GM23338 (cell line): Measurements from ENCODE around the gene OR51D1. TPM values are rescaled to one million over a fixed set of nuclear protein-coding genes. Genes with fewer than 3 reads are reported as not detected.

Source experiments
- ATAC-seq: fragments of 200-7000 bp; cut with Tn5 transposase; 3 replicates; pipeline ENCODE4 v1.9.1; 2020
- DNase-seq: peaks from one replicate; pipeline ENCODE4 v3.0.0-alpha.2; 2015; ENCODE audit warnings: low spot score
- H2AFZ ChIP-seq: fragments of 200-600 bp; sonication (generic); 2 replicates; pipeline ENCODE4 v1.8.0; 2016; ENCODE audit warnings: antibody characterized with exemption, mild to moderate bottlenecking, moderate library complexity
- H3F3A ChIP-seq: fragments of 200-600 bp; sonication (generic); replicated peaks from 2 replicates; pipeline ENCODE4 v1.8.0; 2017; ENCODE audit warnings: antibody characterized with exemption, mixed run types, low read depth
- H3K27ac ChIP-seq: fragments of 200-600 bp; sonication (generic); 2 replicates; pipeline ENCODE4 v1.6.1; 2016; ENCODE audit warnings: low read depth
- H3K27me3 ChIP-seq: fragments of 200-600 bp; sonication (generic); 2 replicates; pipeline ENCODE4 v1.8.0; 2016; ENCODE audit warnings: mild to moderate bottlenecking, mixed run types, moderate library complexity; ENCODE audit not compliant: insufficient read depth
- H3K36me3 ChIP-seq: fragments of 200-600 bp; sonication (generic); 2 replicates; pipeline ENCODE4 v1.8.0; 2016; ENCODE audit warnings: mild to moderate bottlenecking; ENCODE audit not compliant: insufficient read depth
- H3K4me1 ChIP-seq: fragments of 200-600 bp; sonication (generic); 2 replicates; pipeline ENCODE4 v1.8.0; 2016; ENCODE audit warnings: mild to moderate bottlenecking, moderate library complexity; ENCODE audit not compliant: insufficient read depth
- H3K4me2 ChIP-seq: fragments of 200-600 bp; sonication (generic); 2 replicates; pipeline ENCODE4 v1.7.1; 2017; ENCODE audit warnings: mixed run types
- H3K4me3 ChIP-seq: fragments of 200-600 bp; sonication (generic); 2 replicates; pipeline ENCODE4 v1.6.1; 2016; ENCODE audit warnings: mixed run types
- H3K79me2 ChIP-seq: fragments of 200-600 bp; sonication (generic); replicated peaks from 2 replicates; pipeline ENCODE4 v1.8.0; 2017; ENCODE audit warnings: mild to moderate bottlenecking; ENCODE audit not compliant: insufficient read depth
- H3K9me2 ChIP-seq: fragments of 200-600 bp; sonication (generic); 2 replicates; pipeline ENCODE4 v1.8.0; 2017; ENCODE audit not compliant: insufficient read depth
- H4K20me1 ChIP-seq: fragments of 200-600 bp; sonication (generic); replicated peaks from 2 replicates; pipeline ENCODE4 v1.8.0; 2017; ENCODE audit warnings: mild to moderate bottlenecking; ENCODE audit not compliant: insufficient read depth
- H3K27ac Mint-ChIP-seq: 2 replicates; pipeline ENCODE4 v1.8.0; 2020; ENCODE audit warnings: inconsistent platforms, mild to moderate bottlenecking, moderate library complexity, mixed read lengths
- H3K27me3 Mint-ChIP-seq: 3 replicates; pipeline ENCODE4 v1.8.0; 2022; ENCODE audit warnings: low read depth, mild to moderate bottlenecking, moderate library complexity, mixed read lengths, inconsistent platforms; ENCODE audit not compliant: insufficient read depth, poor library complexity
- H3K36me3 Mint-ChIP-seq: 3 replicates; pipeline ENCODE4 v1.8.0; 2021; ENCODE audit warnings: low read depth, mild to moderate bottlenecking, inconsistent platforms, moderate library complexity, mixed read lengths
- H3K4me1 Mint-ChIP-seq: 3 replicates; pipeline ENCODE4 v1.8.0; 2020; ENCODE audit warnings: mild to moderate bottlenecking, inconsistent platforms, mixed read lengths
- H3K4me3 Mint-ChIP-seq: 3 replicates; pipeline ENCODE4 v1.8.0; 2021; ENCODE audit warnings: moderate library complexity, mild to moderate bottlenecking, inconsistent platforms, mixed read lengths
- H3K9me3 Mint-ChIP-seq: 3 replicates; pipeline ENCODE4 v1.8.0; 2020; ENCODE audit warnings: moderate library complexity, mild to moderate bottlenecking, inconsistent platforms, mixed read lengths
- CREB1 ChIP-seq: fragments of 250-450 bp; sonication (Bioruptor Pico); IDR thresholded peaks from 2 replicates; pipeline ENCODE4 v1.5.0; 2020; ENCODE audit warnings: low read depth, mild to moderate bottlenecking, moderate library complexity
- CTCF ChIP-seq, 2 experiments: fragments of 200-600 bp in 1 of 2; sonication (generic) in 1 of 2; conservative IDR thresholded peaks; 2 replicates each; pipeline versions ENCODE4 v1.5.1 to v1.6.1; 2016 to 2017; ENCODE audit warnings: antibody characterized with exemption in 2 of 2, low read depth in 2 of 2, mild to moderate bottlenecking in 2 of 2, moderate library complexity in 1 of 2
- ETS1 ChIP-seq: IDR thresholded peaks from 2 replicates; pipeline ENCODE4 v1.6.1; 2016; ENCODE audit warnings: antibody characterized with exemption
- EZH2 ChIP-seq: fragments of 200-600 bp; sonication (generic); IDR thresholded peaks from one replicate; pipeline ENCODE4 v1.8.0; 2017; ENCODE audit warnings: antibody characterized with exemption, mild to moderate bottlenecking, low read depth; ENCODE audit not compliant: unreplicated experiment
- EZH2phosphoT487 ChIP-seq: fragments of 200-600 bp; sonication (generic); IDR thresholded peaks from one replicate; pipeline ENCODE4 v1.8.1; 2018; ENCODE audit warnings: antibody characterized with exemption; ENCODE audit not compliant: unreplicated experiment
- JUNB ChIP-seq: IDR thresholded peaks from one replicate; pipeline ENCODE4 v1.6.1; 2016; ENCODE audit warnings: antibody characterized with exemption; ENCODE audit not compliant: unreplicated experiment
- NANOG ChIP-seq: IDR thresholded peaks from 2 replicates; pipeline ENCODE4 v1.6.1; 2016; ENCODE audit warnings: antibody characterized with exemption, borderline replicate concordance
- POLR2AphosphoS5 ChIP-seq: IDR thresholded peaks from 2 replicates; pipeline ENCODE4 v1.6.1; 2016; ENCODE audit warnings: antibody characterized with exemption, low read depth
- REST ChIP-seq: IDR thresholded peaks from one replicate; pipeline ENCODE4 v1.6.1; 2018; ENCODE audit warnings: antibody characterized with exemption; ENCODE audit not compliant: unreplicated experiment
- STAT1 ChIP-seq: IDR thresholded peaks from one replicate; pipeline ENCODE4 v1.6.1; 2016; ENCODE audit warnings: antibody characterized with exemption; ENCODE audit not compliant: unreplicated experiment
- ZNF114 ChIP-seq: fragments of 250-450 bp; sonication (Bioruptor Pico); IDR thresholded peaks from 2 replicates; pipeline ENCODE4 v1.5.0; 2020; ENCODE audit warnings: mild to moderate bottlenecking, moderate library complexity
- ZNF331 ChIP-seq: fragments of 250-450 bp; sonication (Bioruptor Pico); IDR thresholded peaks from 2 replicates; pipeline ENCODE4 v1.5.0; 2020; ENCODE audit warnings: low read depth, mild to moderate bottlenecking, moderate library complexity
- ZNF462 ChIP-seq: fragments of 250-450 bp; sonication (Bioruptor Pico); IDR thresholded peaks from 2 replicates; pipeline ENCODE4 v1.5.0; 2020; ENCODE audit warnings: mild to moderate bottlenecking, moderate library complexity
- polyA plus RNA-seq: library from polyadenylated mRNA; unstranded; fragments of >200 nt; fragmentation: Nextera tagmentation; extraction: Ambion mirVana; gene quantifications from 2 replicates; pipeline ENCODE4 v1.2.1, GENCODE V29; 2016
- total RNA-seq: library from RNA; depleted of rRNA; stranded (reverse); fragments of >200 nt; shearing (Covaris generic); gene quantifications from 2 replicates; pipeline ENCODE4 v1.2.3, GENCODE V29; 2014

OR51D1 gene
- total and polyA plus RNA-seq, 2 experiments from 2014 or later: not detected

GRCh38 chr11:4605057-4605456 lies 32.2 kb upstream of the OR51D1 start:
- ATAC-seq: no peak
- no peaks in the 10 kb centered on the region for H3K9me3 Mint-ChIP-seq
- no peak overlapping the region for H3K4me2 ChIP-seq
- peaks cover 8% of the 10 kb centered on the region; the same call in 1 of the 2 replicates for H3K9me2 ChIP-seq
- no peaks in the 10 kb centered on the region for H3K27me3 ChIP-seq
- H3K27ac Mint-ChIP-seq: no peak overlapping the region
- DNase-seq: no peak
- no peak for TF ChIP-seq JUNB
- no peak for TF ChIP-seq ETS1
- TF ChIP-seq POLR2AphosphoS5: no peak
- no peak for TF ChIP-seq ZNF114 (CRISPR knock-in tag)
- TF ChIP-seq NANOG: no peak
- no peak for TF ChIP-seq CTCF (conservative IDR thresholded peaks at IDR 0.05; ENCODE audit: low read depth in 2 of 2)
- no peak for TF ChIP-seq ZNF331
- no peak for TF ChIP-seq STAT1
- TF ChIP-seq ZNF462 (CRISPR knock-in tag): no peak
- no peak for TF ChIP-seq CREB1 (CRISPR knock-in tag)
- no peak for TF ChIP-seq EZH2
- no peak for TF ChIP-seq REST
- TF ChIP-seq EZH2phosphoT487: no peak
- no peaks in the 10 kb centered on the region for H3F3A ChIP-seq
- no peaks in the 10 kb centered on the region for H4K20me1 ChIP-seq
- no peak overlapping the region for H2AFZ ChIP-seq
- no peak overlapping the region for H3K4me3 Mint-ChIP-seq
- H3K27ac ChIP-seq: no peak overlapping the region
- H3K4me1 ChIP-seq: peaks cover 6% of the 10 kb centered on the region
- no peak overlapping the region for H3K4me3 ChIP-seq
- peaks cover 8% of the 10 kb centered on the region; the same call in 2 of the 3 replicates for H3K36me3 Mint-ChIP-seq
- no peaks in the 10 kb centered on the region for H3K36me3 ChIP-seq
- no peaks in the 10 kb centered on the region for H3K79me2 ChIP-seq
- peaks cover 6% of the 10 kb centered on the region; the same call in 2 of the 3 replicates for H3K4me1 Mint-ChIP-seq
- H3K27me3 Mint-ChIP-seq: peaks cover 4% of the 10 kb centered on the region
